Measurements from ENCODE around the gene TWNK.

Gene TWNK

GRCh38 chr10:101011517-101012423 is 24.4 kb downstream of the TWNK start:
- in situ Hi-C loops (cut with HindIII; ENCODE audit: low pct_unique_long_range_greater_than_20kb, low sequenced_read_pairs): no loop called here
- peak in 1 of 2 experiments; percentile 57 for DNase-seq (ENCODE audit: low read depth in 1 of 2, low spot score in 1 of 2)
- no peak for TF ChIP-seq JUND (IDR thresholded peaks at IDR 0.05; ENCODE audit: low read depth)

GRCh38 chr10:101012525-101013364 is 25.4 kb downstream of the TWNK start:
- in situ Hi-C loops (cut with HindIII; ENCODE audit: low pct_unique_long_range_greater_than_20kb, low sequenced_read_pairs): no loop called here
- peak; percentile 94 to 96 for DNase-seq (ENCODE audit: low read depth in 1 of 2, low spot score in 1 of 2)
- TF ChIP-seq JUND (IDR thresholded peaks at IDR 0.05; ENCODE audit: low read depth): no peak

GRCh38 chr10:101013365-101013825 is 26.1 kb downstream of the TWNK start:
- no peak for DNase-seq (ENCODE audit: low read depth in 1 of 2, low spot score in 1 of 2)
- in situ Hi-C loops (cut with HindIII; ENCODE audit: low pct_unique_long_range_greater_than_20kb, low sequenced_read_pairs): no loop called here
- TF ChIP-seq JUND (IDR thresholded peaks at IDR 0.05; ENCODE audit: low read depth): no peak

DNA sequence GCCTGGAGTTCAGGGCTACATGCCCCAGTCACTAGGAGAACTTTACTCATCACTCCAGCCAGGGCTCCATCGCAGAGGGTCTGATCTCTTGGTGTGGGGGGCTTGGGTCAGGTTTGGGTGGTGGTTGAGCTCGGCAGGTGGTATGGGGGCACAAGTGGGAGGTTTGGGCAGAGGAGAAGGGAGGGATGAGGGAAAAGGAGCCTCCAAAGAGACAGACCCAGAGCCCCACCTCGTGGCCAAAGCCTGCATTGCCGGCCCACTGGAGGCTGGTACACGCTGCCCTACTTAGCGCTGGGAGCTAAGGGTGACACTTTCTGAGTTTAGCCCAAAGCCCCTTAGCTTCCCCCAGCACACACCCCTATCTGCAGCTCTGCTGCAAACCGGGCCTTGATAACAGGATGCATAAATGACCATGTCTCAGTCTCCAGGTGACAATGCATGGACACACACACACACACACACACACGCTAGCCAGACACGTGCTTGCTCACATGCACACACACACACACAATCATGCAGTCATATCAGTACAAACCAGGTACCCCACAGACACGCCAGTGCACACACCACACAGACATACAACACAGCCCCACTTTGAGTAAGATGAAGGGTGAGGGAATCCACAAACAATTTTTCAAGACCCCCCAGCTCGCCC is 27.0 kb downstream of the TWNK start:
- TF ChIP-seq JUND (IDR thresholded peaks at IDR 0.05; ENCODE audit: low read depth): no peak
- in situ Hi-C loops (cut with HindIII; ENCODE audit: low pct_unique_long_range_greater_than_20kb, low sequenced_read_pairs): no loop called here
- peak; percentile 80 to 84 for DNase-seq (ENCODE audit: low read depth in 1 of 2, low spot score in 1 of 2)

GRCh38 chr10:101014966-101015581 is 27.7 kb downstream of the TWNK start:
- no peak for DNase-seq (ENCODE audit: low read depth in 1 of 2, low spot score in 1 of 2)
- in situ Hi-C loops (cut with HindIII; ENCODE audit: low pct_unique_long_range_greater_than_20kb, low sequenced_read_pairs): no loop called here
- no peak for TF ChIP-seq JUND (IDR thresholded peaks at IDR 0.05; ENCODE audit: low read depth)

GRCh38 chr10:101015582-101015973 is 28.2 kb downstream of the TWNK start:
- no peak for TF ChIP-seq JUND (IDR thresholded peaks at IDR 0.05; ENCODE audit: low read depth)
- no peak for DNase-seq (ENCODE audit: low read depth in 1 of 2, low spot score in 1 of 2)
- in situ Hi-C loops (cut with HindIII; ENCODE audit: low pct_unique_long_range_greater_than_20kb, low sequenced_read_pairs): no loop called here

DNA sequence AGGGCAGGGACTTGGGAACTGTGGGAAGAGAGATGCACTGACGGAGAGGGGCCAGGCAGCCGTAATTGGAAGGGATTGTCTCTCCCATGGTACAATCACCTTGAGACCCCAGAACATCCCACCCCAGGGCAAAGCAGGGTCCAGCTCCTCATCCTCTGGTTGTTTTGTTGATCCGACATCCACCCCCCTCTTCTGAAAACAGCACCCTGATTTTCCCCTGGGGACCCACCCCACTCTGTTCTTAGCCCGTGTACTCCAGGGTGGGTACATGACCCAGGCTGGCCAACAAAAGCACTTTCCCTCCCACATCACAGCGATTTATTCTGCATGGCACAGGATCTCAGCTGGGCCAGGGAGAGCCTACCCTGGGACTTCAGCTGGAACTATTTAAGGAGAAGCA is 29.5 kb downstream of the TWNK start:
- no peak for TF ChIP-seq JUND (IDR thresholded peaks at IDR 0.05; ENCODE audit: low read depth)
- DNase-seq (ENCODE audit: low read depth in 1 of 2, low spot score in 1 of 2): no peak
- in situ Hi-C loops (cut with HindIII; ENCODE audit: low pct_unique_long_range_greater_than_20kb, low sequenced_read_pairs): no loop called here

DNA sequence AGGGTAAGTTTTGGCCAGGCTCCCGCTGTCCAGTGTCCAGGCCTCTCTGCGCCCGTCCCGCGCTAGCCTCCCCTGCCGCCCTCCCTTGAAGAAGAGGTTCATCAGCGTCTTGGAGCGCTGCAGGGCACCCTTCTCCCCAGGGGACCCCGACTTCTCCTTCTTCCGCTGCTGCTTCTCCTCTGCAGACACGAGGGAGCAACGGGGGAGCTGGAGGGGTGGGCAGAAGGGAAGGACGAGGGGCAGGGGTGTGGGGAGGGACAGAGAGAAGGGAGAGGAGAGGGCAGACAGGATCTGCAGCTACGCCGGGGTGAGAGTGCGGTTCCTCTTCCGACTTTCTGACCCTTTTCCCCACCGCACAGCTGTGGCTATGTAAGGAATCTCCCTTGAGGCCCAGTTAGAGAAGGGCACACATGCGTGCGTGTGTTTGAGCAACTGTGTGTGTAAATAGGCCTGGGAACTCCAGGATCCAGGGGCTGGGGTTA is 30.8 kb downstream of the TWNK start:
- no peak for TF ChIP-seq JUND (IDR thresholded peaks at IDR 0.05; ENCODE audit: low read depth)
- DNase-seq (ENCODE audit: low read depth in 1 of 2, low spot score in 1 of 2): peak; percentile 57 to 78
- in situ Hi-C loops (cut with HindIII; ENCODE audit: low pct_unique_long_range_greater_than_20kb, low sequenced_read_pairs): no loop called here

DNA sequence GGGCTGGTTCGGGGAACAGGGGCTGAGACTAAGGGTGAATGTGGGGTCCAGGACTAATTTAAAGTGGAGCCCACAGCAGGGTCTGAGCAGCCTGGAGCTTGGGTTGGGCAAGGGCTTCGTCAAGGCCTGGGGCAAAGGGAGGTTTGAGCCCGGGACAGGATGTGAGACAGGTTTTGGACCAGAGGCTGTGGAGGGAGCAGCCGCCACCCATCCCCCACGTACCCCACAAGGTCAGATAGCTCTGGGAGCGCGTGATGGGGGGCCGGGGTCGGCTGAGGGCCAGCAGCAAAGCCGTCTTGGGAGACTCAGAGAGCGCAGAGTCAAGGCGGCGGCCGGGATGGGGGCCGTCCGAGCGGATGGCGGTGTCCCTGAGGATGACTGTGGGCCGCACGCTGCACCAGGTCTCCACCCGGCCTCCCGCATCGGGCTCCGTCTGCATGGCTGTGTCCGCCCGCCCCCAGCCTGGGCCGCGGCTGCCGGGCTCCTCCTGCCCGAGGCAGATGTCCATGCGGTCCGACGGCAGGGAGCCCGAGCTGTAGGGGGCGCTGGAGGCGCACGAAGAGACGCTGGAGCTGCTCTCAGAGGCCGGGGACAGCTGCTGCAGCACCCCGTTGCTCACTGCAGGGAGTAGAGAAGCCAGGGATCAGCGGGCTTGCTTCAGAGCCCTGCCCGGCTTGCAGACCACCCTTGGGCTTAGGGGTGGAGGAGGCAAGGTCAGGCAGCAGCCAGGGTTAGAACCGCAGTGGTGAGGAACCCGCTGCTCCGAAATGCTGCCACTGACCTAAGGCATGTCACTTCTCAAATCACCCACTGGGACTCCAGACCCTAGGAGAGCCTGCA is 31.5 kb downstream of the TWNK start:
- in situ Hi-C loops (cut with HindIII; ENCODE audit: low pct_unique_long_range_greater_than_20kb, low sequenced_read_pairs): no loop called here
- peak; percentile 85 to 89 for DNase-seq (ENCODE audit: low read depth in 1 of 2, low spot score in 1 of 2)
- no peak for TF ChIP-seq JUND (IDR thresholded peaks at IDR 0.05; ENCODE audit: low read depth)

GRCh38 chr10:101019440-101019703 is 32.0 kb downstream of the TWNK start:
- in situ Hi-C loops (cut with HindIII; ENCODE audit: low pct_unique_long_range_greater_than_20kb, low sequenced_read_pairs): no loop called here
- TF ChIP-seq JUND (IDR thresholded peaks at IDR 0.05; ENCODE audit: low read depth): no peak
- no peak for DNase-seq (ENCODE audit: low read depth in 1 of 2, low spot score in 1 of 2)

- in situ Hi-C loops (cut with HindIII; ENCODE audit: low pct_unique_long_range_greater_than_20kb, low sequenced_read_pairs): no loop called here
- no peak for DNase-seq (ENCODE audit: low read depth in 1 of 2, low spot score in 1 of 2)
- TF ChIP-seq JUND (IDR thresholded peaks at IDR 0.05; ENCODE audit: low read depth): no peak
Measured at GRCh38 chr10:101020427-101021075, 33.2 kb downstream of the TWNK start.
